Gastroesophageal sphincter (tissue), 3 donors: ENCODE data around the gene RIN2.

Experiments used
- CTCF ChIP-seq, 4 experiments: fragments of 200-600 bp in 2 of 4; fragments of 450-650 bp in 2 of 4; sonication (generic) in 1 of 4; IDR thresholded peaks; one replicate each; pipeline ENCODE4 v1.5.1; 2017 to 2019; ENCODE audit warnings: antibody characterized with exemption in 4 of 4, mild to moderate bottlenecking in 2 of 4, moderate library complexity in 2 of 4
- EP300 ChIP-seq: sonication (generic); formaldehyde crosslinking; IDR thresholded peaks from one replicate; pipeline ENCODE4 v1.6.1; 2017; ENCODE audit warnings: antibody characterized with exemption, mild to moderate bottlenecking
- POLR2A ChIP-seq, 2 donors: fragments of 450-650 bp; IDR thresholded peaks; one replicate each; pipeline ENCODE4 v1.6.1; 2017; ENCODE audit warnings: antibody characterized with exemption in 2 of 2, mild to moderate bottlenecking in 2 of 2, moderate library complexity in 1 of 2
- POLR2AphosphoS5 ChIP-seq: sonication (generic); formaldehyde crosslinking; IDR thresholded peaks from one replicate; pipeline ENCODE4 v1.6.1; 2017; ENCODE audit warnings: antibody characterized with exemption

DNA sequence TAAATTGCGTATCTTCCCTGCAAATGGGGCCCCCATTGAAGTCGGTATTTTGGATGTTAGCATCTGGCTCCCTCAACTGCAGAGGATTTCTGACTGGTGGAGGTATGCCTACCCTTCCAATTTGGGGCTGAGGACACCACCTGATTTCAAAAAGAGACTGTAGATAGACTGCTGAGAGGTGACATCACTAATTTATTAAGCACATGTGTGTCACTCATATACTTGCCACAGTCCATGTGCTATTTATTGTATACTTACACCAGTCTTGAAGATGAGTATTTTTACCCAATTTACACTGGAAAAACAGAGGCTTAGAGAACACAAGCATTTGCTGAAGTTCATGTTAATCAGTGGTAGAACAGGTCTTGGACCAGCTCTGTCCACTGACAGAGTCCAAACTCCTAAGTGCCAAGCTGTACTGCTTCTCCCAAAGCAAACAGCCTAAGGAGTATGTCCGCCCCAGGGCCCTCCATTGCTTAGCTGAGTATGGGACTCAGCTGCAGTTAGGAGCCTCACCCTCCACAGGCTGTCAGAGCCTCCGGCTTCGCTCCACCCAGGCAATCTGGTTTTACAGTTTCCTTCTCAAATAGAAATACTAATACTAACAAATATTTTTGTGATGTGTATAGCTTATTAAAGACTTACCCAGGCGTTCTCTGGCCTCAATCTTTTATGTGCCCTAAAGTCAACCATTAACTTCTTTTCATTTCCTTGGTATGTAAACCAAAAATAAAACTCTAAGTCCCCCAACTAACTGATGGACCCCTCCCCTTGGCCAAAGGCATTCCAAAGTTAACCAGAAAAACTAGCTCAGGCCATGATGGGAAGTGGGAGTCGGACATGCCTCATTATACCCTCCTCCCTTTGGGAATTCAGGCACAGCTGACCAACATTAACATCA lies 17.5 kb downstream of the RIN2 start:
- TF ChIP-seq CTCF (IDR thresholded peaks at IDR 0.05) (no peak), EP300 (no peak), POLR2A (IDR thresholded peaks at IDR 0.05) (no peak), POLR2AphosphoS5 (no peak)
